NCI-H524 treated with DMSO at 0.1 percent for 48 hours (cell line): ENCODE measurements around the gene ARHGAP10.
"Not testable (repeated sequence)": the region's sequence is repeated elsewhere in the genome, so short reads cannot be mapped to it uniquely, and the experiment has no call there.

Experiments used
- DNase-seq: peaks from one replicate; lab custom pipeline; 2025; lab: John Stamatoyannopoulos, UW

Gene ARHGAP10

GRCh38 chr4:147793569-147794313, 61.9 kb downstream of the ARHGAP10 start:
- no peak for DNase-seq

GRCh38 chr4:147794314-147794680, 62.4 kb downstream of the ARHGAP10 start:
- DNase-seq: no peak

GRCh38 chr4:147794787-147795413, 63.0 kb downstream of the ARHGAP10 start:
- no peak for DNase-seq

GRCh38 chr4:147799057-147799456, 67.2 kb downstream of the ARHGAP10 start:
- not testable (repeated sequence) for DNase-seq

GRCh38 chr4:147799986-147800555, 68.2 kb downstream of the ARHGAP10 start:
- DNase-seq: no peak

GRCh38 chr4:147801820-147802219, 69.9 kb downstream of the ARHGAP10 start:
- DNase-seq: no peak

GRCh38 chr4:147802346-147802745, 70.5 kb downstream of the ARHGAP10 start:
- no peak for DNase-seq

GRCh38 chr4:147805946-147806345, 74.1 kb downstream of the ARHGAP10 start:
- DNase-seq: no peak

- no peak for DNase-seq
Measured at GRCh38 chr4:147808447-147808846, 76.6 kb downstream of the ARHGAP10 start.

- no peak for DNase-seq
Measured at GRCh38 chr4:147809211-147809610, 77.3 kb downstream of the ARHGAP10 start.

GRCh38 chr4:147811878-147812277, 80.0 kb downstream of the ARHGAP10 start:
- DNase-seq: no peak

GRCh38 chr4:147813109-147813773, 81.4 kb downstream of the ARHGAP10 start:
- no peak for DNase-seq

GRCh38 chr4:147813973-147814372, 82.1 kb downstream of the ARHGAP10 start:
- DNase-seq: no peak

GRCh38 chr4:147814376-147814775, 82.5 kb downstream of the ARHGAP10 start:
- no peak for DNase-seq

- DNase-seq: no peak
Measured at GRCh38 chr4:147815741-147816140, 83.9 kb downstream of the ARHGAP10 start.

GRCh38 chr4:147816382-147817254, 84.7 kb downstream of the ARHGAP10 start:
- DNase-seq: no peak

GRCh38 chr4:147820975-147821374, 89.1 kb downstream of the ARHGAP10 start:
- DNase-seq: no peak

- DNase-seq: no peak
Measured at GRCh38 chr4:147821555-147821954, 89.7 kb downstream of the ARHGAP10 start.

GRCh38 chr4:147822128-147822527, 90.2 kb downstream of the ARHGAP10 start:
- no peak for DNase-seq

- no peak for DNase-seq
Measured at GRCh38 chr4:147823130-147823529, 91.2 kb downstream of the ARHGAP10 start.

- no peak for DNase-seq
Measured at GRCh38 chr4:147824316-147824715, 92.4 kb downstream of the ARHGAP10 start.

- DNase-seq: no peak
Measured at GRCh38 chr4:147824884-147825283, 93.0 kb downstream of the ARHGAP10 start.
